Measurements from ENCODE around the gene STAT6.
A peak's percentile ranks its signal among the peaks of the same experiment; 100 is the strongest.

The STAT6 gene

DNA sequence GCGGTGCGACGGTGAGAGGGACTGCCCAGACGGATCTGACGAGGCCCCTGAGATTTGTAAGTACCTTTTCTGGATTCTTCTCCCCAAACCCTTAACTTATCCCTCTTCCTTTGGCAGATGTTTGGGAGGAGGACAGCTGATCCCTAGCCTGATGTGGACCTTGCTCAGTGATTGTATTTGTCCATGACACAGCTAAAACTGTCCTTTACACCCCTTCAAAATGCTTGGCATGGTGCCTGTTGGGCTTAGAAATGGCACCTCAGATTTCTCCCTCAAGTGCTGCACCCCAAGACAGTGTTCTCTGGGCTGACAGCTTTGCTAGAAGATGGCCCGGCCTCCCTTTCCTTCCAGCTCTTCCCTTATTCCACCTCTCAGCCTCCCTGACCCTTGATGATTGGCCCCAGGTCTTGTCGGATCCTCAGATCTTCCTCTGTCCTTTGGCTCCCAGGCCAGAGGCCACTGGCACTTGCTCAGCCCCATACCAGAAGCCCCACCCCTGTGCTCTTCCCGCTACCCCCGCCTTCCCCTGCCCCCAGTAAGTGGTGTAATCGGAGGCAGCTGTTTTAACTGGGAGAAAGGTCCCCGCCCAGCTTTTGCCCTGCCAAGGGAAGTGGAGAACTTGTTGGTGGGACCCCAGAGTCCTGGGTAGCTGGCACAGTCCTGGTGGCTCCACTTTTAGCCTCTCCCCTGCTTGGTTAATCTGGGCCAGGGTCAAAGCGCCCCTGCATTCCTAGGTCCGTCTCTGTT lies 27.5 kb upstream of the STAT6 start:
- H3K9me3 ChIP-seq (ENCODE audit: insufficient read depth, low read depth, low read length): no peaks in the 10 kb centered on the region
- peaks cover 21 to 29% of the 10 kb centered on the region in 2 experiments for H3K4me1 ChIP-seq (ENCODE audit: control insufficient read depth in 1 of 2, insufficient read depth in 2 of 2, low read length in 2 of 2)
- no peak overlapping the region for H2BK12ac ChIP-seq (ENCODE audit: low read length)
- H3K79me1 ChIP-seq (ENCODE audit: low read length): peaks cover 8% of the 10 kb centered on the region
- H4K12ac ChIP-seq (ENCODE audit: low read depth, low read length): no peak overlapping the region
- H3K18ac ChIP-seq (ENCODE audit: low read length): no peak overlapping the region
- H3K27me3 ChIP-seq (ENCODE audit: insufficient read depth, low read length): no peaks in the 10 kb centered on the region
- no peak overlapping the region for H4K91ac ChIP-seq (ENCODE audit: low read depth, low read length)
- WGBS (ENCODE audit: extremely low coverage, insufficient coverage, insufficient read length): no CpG with 5 or more reads among the region's 13 CpGs
- H2AK5ac ChIP-seq (ENCODE audit: low read length): no peak overlapping the region
- no peak overlapping the region for H3K9ac ChIP-seq (ENCODE audit: low read length)
- no peak overlapping the region for H2BK120ac ChIP-seq (ENCODE audit: insufficient read depth, low read length, poor library complexity)
- peaks cover 47 to 59% of the 10 kb centered on the region in 2 experiments for H3K36me3 ChIP-seq (ENCODE audit: control insufficient read depth in 1 of 2, insufficient read depth in 2 of 2, low read length in 2 of 2)
- no peak overlapping the region for H3K27ac ChIP-seq (ENCODE audit: low read depth, low read length)
- H4K8ac ChIP-seq (ENCODE audit: low read depth, low read length): no peak overlapping the region
- H3K79me2 ChIP-seq (ENCODE audit: control insufficient read depth, insufficient read depth, low read length, poor library complexity): peaks cover 8% of the 10 kb centered on the region
- H2AFZ ChIP-seq (ENCODE audit: insufficient read depth, low read length, poor library complexity): no peak overlapping the region
- no peak overlapping the region for H3K4me3 ChIP-seq (ENCODE audit: low read depth, low read length)
- no peak overlapping the region for H3K14ac ChIP-seq (ENCODE audit: low read length)
- H3K4me2 ChIP-seq (ENCODE audit: low read length): no peak overlapping the region
- H3K23ac ChIP-seq (ENCODE audit: low read length): no peak overlapping the region
- peak; percentile 75 to 83 for DNase-seq
- H3K4ac ChIP-seq (ENCODE audit: low read depth, low read length): no peak overlapping the region
- no peak overlapping the region for H2BK5ac ChIP-seq (ENCODE audit: low read depth, low read length, poor library complexity)

DNA sequence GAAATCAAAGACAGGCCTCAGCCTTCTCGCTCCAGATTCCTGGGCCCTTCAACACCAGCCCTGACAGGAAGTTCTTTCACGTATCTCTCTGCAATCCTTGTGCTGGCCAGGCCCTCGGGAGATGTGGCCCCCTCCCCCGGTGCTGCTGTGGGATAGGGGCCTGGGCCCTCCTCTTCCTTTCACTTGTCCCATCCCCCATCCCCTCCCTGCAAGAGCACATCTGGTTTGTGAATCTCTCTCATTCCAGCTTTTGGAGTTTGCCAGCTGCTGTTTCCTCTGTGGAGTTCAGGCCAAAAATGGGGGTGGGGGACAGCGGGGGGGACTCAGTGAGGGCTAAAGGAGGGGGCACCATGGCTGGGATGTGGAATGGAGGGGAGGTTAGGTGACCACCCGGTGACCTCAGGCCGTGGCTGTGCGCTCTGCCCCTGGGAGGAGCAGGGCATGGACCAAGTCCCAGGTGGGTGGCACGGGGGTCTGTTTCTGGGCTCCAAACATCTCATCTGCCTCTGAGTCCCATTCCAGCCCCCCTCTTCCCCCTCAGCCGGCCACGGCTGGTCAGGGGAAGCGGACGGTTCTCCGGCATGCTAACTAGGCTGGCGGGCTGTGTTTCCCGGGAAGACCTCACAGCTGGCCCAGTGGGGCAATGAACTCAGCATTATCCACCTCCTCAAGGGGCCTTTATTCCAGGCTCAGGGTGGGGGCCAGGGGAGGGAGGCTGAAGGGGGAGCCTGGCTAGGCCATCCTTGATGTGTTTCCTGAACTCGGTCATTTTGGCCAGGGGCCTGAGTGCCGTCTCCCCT lies 24.6 kb upstream of the STAT6 start:
- Histone ChIP-seq H3K4me2 (ENCODE audit: low read length) (peak overlapping the region; percentile 28), H2BK12ac (ENCODE audit: low read length) (peak overlapping the region; percentile 14), H3K9ac (ENCODE audit: low read length) (no peak overlapping the region), H2AK5ac (ENCODE audit: low read length) (no peak overlapping the region), H3K79me1 (ENCODE audit: low read length) (peaks cover 25% of the 10 kb centered on the region), H3K79me2 (ENCODE audit: control insufficient read depth, insufficient read depth, low read length, poor library complexity) (peaks cover 15% of the 10 kb centered on the region), H3K14ac (ENCODE audit: low read length) (peak overlapping the region; percentile 15), H3K18ac (ENCODE audit: low read length) (peak overlapping the region; percentile 16), H4K8ac (ENCODE audit: low read depth, low read length) (no peak overlapping the region), H2BK120ac (ENCODE audit: insufficient read depth, low read length, poor library complexity) (no peak overlapping the region), H2AFZ (ENCODE audit: insufficient read depth, low read length, poor library complexity) (no peak overlapping the region), H3K9me3 (ENCODE audit: insufficient read depth, low read depth, low read length) (no peaks in the 10 kb centered on the region), H3K27ac (ENCODE audit: low read depth, low read length) (peak overlapping the region; percentile 83), H3K4me1 (ENCODE audit: control insufficient read depth in 1 of 2, insufficient read depth in 2 of 2, low read length in 2 of 2) (peaks cover 46 to 56% of the 10 kb centered on the region in 2 experiments), H4K12ac (ENCODE audit: low read depth, low read length) (no peak overlapping the region), H3K36me3 (ENCODE audit: control insufficient read depth in 1 of 2, insufficient read depth in 2 of 2, low read length in 2 of 2) (peaks cover 19 to 30% of the 10 kb centered on the region in 2 experiments), H3K27me3 (ENCODE audit: insufficient read depth, low read length) (no peaks in the 10 kb centered on the region), H4K91ac (ENCODE audit: low read depth, low read length) (peak overlapping the region; percentile 37), H2BK5ac (ENCODE audit: low read depth, low read length, poor library complexity) (peak overlapping the region; percentile 36), H3K23ac (ENCODE audit: low read length) (no peak overlapping the region), H3K4ac (ENCODE audit: low read depth, low read length) (peak overlapping the region; percentile 42), H3K4me3 (ENCODE audit: low read depth, low read length) (no peak overlapping the region)
- DNase-seq: peak; percentile 29 to 45
- no CpG with 5 or more reads among the region's 18 CpGs for WGBS (ENCODE audit: extremely low coverage, insufficient coverage, insufficient read length)

DNA sequence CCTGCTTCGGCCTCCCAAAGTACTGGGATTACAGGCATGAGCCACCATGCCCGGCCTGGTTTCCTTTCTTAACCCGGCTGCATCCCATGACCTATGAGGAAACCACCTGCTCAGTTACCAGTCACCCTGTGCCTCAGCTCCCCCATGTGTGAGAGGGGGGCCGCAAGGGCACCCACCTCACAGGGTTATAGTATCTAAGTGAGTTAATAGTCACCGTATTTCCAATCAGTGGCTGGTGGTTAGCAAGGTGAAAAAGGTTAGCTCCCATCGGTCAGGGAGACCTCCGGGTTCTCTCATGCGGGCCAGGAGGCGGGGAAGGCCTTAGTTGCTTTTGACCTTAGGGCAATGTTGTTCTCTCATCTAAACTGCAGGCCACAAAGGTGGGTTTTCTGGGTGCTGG lies 23.8 kb upstream of the STAT6 start:
- H3K14ac ChIP-seq (ENCODE audit: low read length): no peak overlapping the region
- H3K79me2 ChIP-seq (ENCODE audit: control insufficient read depth, insufficient read depth, low read length, poor library complexity): peaks cover 19% of the 10 kb centered on the region
- H2BK120ac ChIP-seq (ENCODE audit: insufficient read depth, low read length, poor library complexity): no peak overlapping the region
- H3K27me3 ChIP-seq (ENCODE audit: insufficient read depth, low read length): no peaks in the 10 kb centered on the region
- no peak overlapping the region for H4K12ac ChIP-seq (ENCODE audit: low read depth, low read length)
- H3K23ac ChIP-seq (ENCODE audit: low read length): no peak overlapping the region
- H3K4ac ChIP-seq (ENCODE audit: low read depth, low read length): peak overlapping the region; percentile 9
- H4K8ac ChIP-seq (ENCODE audit: low read depth, low read length): no peak overlapping the region
- H4K91ac ChIP-seq (ENCODE audit: low read depth, low read length): no peak overlapping the region
- peak overlapping the region; percentile 8 for H2BK12ac ChIP-seq (ENCODE audit: low read length)
- no peaks in the 10 kb centered on the region for H3K9me3 ChIP-seq (ENCODE audit: insufficient read depth, low read depth, low read length)
- H3K4me3 ChIP-seq (ENCODE audit: low read depth, low read length): no peak overlapping the region
- H3K18ac ChIP-seq (ENCODE audit: low read length): no peak overlapping the region
- peaks cover 51 to 64% of the 10 kb centered on the region in 2 experiments for H3K4me1 ChIP-seq (ENCODE audit: control insufficient read depth in 1 of 2, insufficient read depth in 2 of 2, low read length in 2 of 2)
- no CpG with 5 or more reads among the region's 9 CpGs for WGBS (ENCODE audit: extremely low coverage, insufficient coverage, insufficient read length)
- peaks cover 16 to 25% of the 10 kb centered on the region in 2 experiments for H3K36me3 ChIP-seq (ENCODE audit: control insufficient read depth in 1 of 2, insufficient read depth in 2 of 2, low read length in 2 of 2)
- DNase-seq: peak in 1 of 2 donors; percentile 45
- no peak overlapping the region for H2AK5ac ChIP-seq (ENCODE audit: low read length)
- H2AFZ ChIP-seq (ENCODE audit: insufficient read depth, low read length, poor library complexity): no peak overlapping the region
- H3K79me1 ChIP-seq (ENCODE audit: low read length): peaks cover 25% of the 10 kb centered on the region
- peak overlapping the region; percentile 36 for H2BK5ac ChIP-seq (ENCODE audit: low read depth, low read length, poor library complexity)
- peak overlapping the region; percentile 21 for H3K4me2 ChIP-seq (ENCODE audit: low read length)
- H3K27ac ChIP-seq (ENCODE audit: low read depth, low read length): peak overlapping the region; percentile 83
- H3K9ac ChIP-seq (ENCODE audit: low read length): no peak overlapping the region

DNA sequence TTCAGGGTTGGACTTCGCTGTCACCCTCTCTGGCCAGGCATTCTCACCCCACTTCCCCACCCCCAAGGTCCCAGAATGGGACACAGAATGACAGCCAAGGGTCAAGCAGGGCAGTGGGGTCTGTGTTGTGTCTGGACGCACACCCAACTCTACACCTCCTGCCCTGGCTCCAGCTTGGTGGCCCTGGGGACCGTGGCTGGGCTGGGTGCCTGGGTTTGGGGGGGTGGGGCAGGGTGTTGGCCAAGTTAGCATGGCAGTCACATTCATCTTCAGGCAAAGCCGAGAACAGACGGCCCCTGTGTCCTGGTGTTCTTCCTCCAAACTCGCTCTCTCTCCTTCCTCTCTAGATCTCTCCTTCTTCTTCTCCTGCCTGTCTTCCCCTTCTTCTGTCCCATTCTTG lies 22.8 kb upstream of the STAT6 start:
- peak overlapping the region; percentile 67 for H3K14ac ChIP-seq (ENCODE audit: low read length)
- peaks cover 7 to 15% of the 10 kb centered on the region in 2 experiments for H3K36me3 ChIP-seq (ENCODE audit: control insufficient read depth in 1 of 2, insufficient read depth in 2 of 2, low read length in 2 of 2)
- peak overlapping the region; percentile 80 for H4K91ac ChIP-seq (ENCODE audit: low read depth, low read length)
- H3K9me3 ChIP-seq (ENCODE audit: insufficient read depth, low read depth, low read length): no peaks in the 10 kb centered on the region
- H4K12ac ChIP-seq (ENCODE audit: low read depth, low read length): peak overlapping the region; percentile 51
- H3K4me3 ChIP-seq (ENCODE audit: low read depth, low read length): no peak overlapping the region
- H2BK120ac ChIP-seq (ENCODE audit: insufficient read depth, low read length, poor library complexity): peak overlapping the region; percentile 90
- H3K9ac ChIP-seq (ENCODE audit: low read length): no peak overlapping the region
- peak overlapping the region; percentile 91 for H2AK5ac ChIP-seq (ENCODE audit: low read length)
- H3K4ac ChIP-seq (ENCODE audit: low read depth, low read length): peak overlapping the region; percentile 85
- peak overlapping the region; percentile 40 for H3K4me2 ChIP-seq (ENCODE audit: low read length)
- peak overlapping the region; percentile 78 for H2BK5ac ChIP-seq (ENCODE audit: low read depth, low read length, poor library complexity)
- H3K18ac ChIP-seq (ENCODE audit: low read length): peak overlapping the region; percentile 48
- H2AFZ ChIP-seq (ENCODE audit: insufficient read depth, low read length, poor library complexity): no peak overlapping the region
- H3K79me2 ChIP-seq (ENCODE audit: control insufficient read depth, insufficient read depth, low read length, poor library complexity): peaks cover 27% of the 10 kb centered on the region
- H3K23ac ChIP-seq (ENCODE audit: low read length): no peak overlapping the region
- no peak for DNase-seq
- H3K79me1 ChIP-seq (ENCODE audit: low read length): peaks cover 30% of the 10 kb centered on the region
- H3K27me3 ChIP-seq (ENCODE audit: insufficient read depth, low read length): no peaks in the 10 kb centered on the region
- H3K4me1 ChIP-seq (ENCODE audit: control insufficient read depth in 1 of 2, insufficient read depth in 2 of 2, low read length in 2 of 2): peaks cover 51 to 67% of the 10 kb centered on the region in 2 experiments
- WGBS (ENCODE audit: extremely low coverage, insufficient coverage, insufficient read length): no CpG with 5 or more reads among the region's 6 CpGs
- peak overlapping the region; percentile 64 for H4K8ac ChIP-seq (ENCODE audit: low read depth, low read length)
- H2BK12ac ChIP-seq (ENCODE audit: low read length): peak overlapping the region; percentile 97
- peak overlapping the region; percentile 94 for H3K27ac ChIP-seq (ENCODE audit: low read depth, low read length)

All from trophoblast cell (in vitro differentiated cells and primary cell).